Measurements from ENCODE around the gene SULT1A2.
"Not testable (repeated sequence)": the region's sequence is repeated elsewhere in the genome, so short reads cannot be mapped to it uniquely, and the experiment has no call there.

DNA sequence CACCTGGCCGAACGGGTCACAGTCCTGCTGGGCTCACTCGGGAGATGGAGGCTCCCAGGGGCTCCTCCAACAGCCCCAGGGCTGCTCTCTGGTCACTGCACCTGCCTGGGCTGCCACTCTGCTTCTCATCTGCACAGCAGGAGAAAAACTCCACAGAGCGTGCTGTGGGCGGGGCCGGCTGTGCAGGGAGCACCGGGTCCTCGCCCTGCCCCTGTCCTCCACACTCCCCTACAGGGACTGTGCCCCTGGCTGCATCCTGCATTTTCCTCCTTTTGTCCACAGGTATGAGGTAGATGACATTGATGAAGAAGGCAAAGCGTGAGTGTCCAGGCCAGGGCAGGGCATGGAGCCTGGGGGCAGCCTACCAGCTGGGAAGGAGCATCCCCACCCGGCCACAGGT, 5.2 kb upstream of the SULT1A2 start:
- TF ChIP-seq, protein P1, sequence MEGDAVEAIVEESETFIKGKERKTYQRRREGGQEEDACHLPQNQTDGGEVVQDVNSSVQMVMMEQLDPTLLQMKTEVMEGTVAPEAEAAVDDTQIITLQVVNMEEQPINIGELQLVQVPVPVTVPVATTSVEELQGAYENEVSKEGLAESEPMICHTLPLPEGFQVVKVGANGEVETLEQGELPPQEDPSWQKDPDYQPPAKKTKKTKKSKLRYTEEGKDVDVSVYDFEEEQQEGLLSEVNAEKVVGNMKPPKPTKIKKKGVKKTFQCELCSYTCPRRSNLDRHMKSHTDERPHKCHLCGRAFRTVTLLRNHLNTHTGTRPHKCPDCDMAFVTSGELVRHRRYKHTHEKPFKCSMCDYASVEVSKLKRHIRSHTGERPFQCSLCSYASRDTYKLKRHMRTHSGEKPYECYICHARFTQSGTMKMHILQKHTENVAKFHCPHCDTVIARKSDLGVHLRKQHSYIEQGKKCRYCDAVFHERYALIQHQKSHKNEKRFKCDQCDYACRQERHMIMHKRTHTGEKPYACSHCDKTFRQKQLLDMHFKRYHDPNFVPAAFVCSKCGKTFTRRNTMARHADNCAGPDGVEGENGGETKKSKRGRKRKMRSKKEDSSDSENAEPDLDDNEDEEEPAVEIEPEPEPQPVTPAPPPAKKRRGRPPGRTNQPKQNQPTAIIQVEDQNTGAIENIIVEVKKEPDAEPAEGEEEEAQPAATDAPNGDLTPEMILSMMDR (conservative IDR thresholded peaks at IDR 0.05; ENCODE audit: low read depth, low read length): not testable (repeated sequence)
- not testable (repeated sequence) for TF ChIP-seq POLR2A (IDR thresholded peaks at IDR 0.05; ENCODE audit: low read depth, low read length); MXI1 (IDR thresholded peaks at IDR 0.05; ENCODE audit: borderline replicate concordance, low read depth, low read length); NFE2L2 (IDR thresholded peaks at IDR 0.05; ENCODE audit: low read depth, low read length); RFX5 (IDR thresholded peaks at IDR 0.05; ENCODE audit: low read depth, low read length); CEBPB (IDR thresholded peaks at IDR 0.05; ENCODE audit: low read depth, low read length); MAFK (IDR thresholded peaks at IDR 0.05; ENCODE audit: low read depth, low read length); SMC3 (IDR thresholded peaks at IDR 0.05; ENCODE audit: low read depth, low read length); BHLHE40 (IDR thresholded peaks at IDR 0.05; ENCODE audit: low read depth, low read length); RAD21 (IDR thresholded peaks at IDR 0.05; ENCODE audit: low read length); RCOR1 (IDR thresholded peaks at IDR 0.05; ENCODE audit: insufficient replicate concordance, low read length); USF2 (IDR thresholded peaks at IDR 0.05; ENCODE audit: low read depth, low read length); FOS (IDR thresholded peaks at IDR 0.05; ENCODE audit: low read depth, low read length)
- TF ChIP-seq, protein P2, sequence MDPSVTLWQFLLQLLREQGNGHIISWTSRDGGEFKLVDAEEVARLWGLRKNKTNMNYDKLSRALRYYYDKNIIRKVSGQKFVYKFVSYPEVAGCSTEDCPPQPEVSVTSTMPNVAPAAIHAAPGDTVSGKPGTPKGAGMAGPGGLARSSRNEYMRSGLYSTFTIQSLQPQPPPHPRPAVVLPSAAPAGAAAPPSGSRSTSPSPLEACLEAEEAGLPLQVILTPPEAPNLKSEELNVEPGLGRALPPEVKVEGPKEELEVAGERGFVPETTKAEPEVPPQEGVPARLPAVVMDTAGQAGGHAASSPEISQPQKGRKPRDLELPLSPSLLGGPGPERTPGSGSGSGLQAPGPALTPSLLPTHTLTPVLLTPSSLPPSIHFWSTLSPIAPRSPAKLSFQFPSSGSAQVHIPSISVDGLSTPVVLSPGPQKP (IDR thresholded peaks at IDR 0.05; ENCODE audit: borderline replicate concordance, low read depth, low read length): not testable (repeated sequence)

Measured in IMR-90 (cell line).